ENCODE measurements around the gene MIOS. TPM values are rescaled to one million over a fixed set of nuclear protein-coding genes. Genes with fewer than 3 reads are reported as not detected.

MIOS gene
- total and polyA plus RNA-seq, 3 experiments from 2014 or later, result 18.8 to 38.7 (median 38.2) TPM

GRCh38 chr7:7542251-7542835 lies 24.3 kb upstream of the MIOS start:
- no peaks in the 10 kb centered on the region for H3K36me3 Mint-ChIP-seq
- H3K4me3 ChIP-seq (ENCODE audit: low read length), result no peak overlapping the region
- H3K4me3 Mint-ChIP-seq, result no peak overlapping the region
- H3K27ac ChIP-seq (ENCODE audit: low read depth, low read length), result no peak overlapping the region
- H3K4me1 ChIP-seq (ENCODE audit: insufficient read depth, low read length), result no peaks in the 10 kb centered on the region
- POLR2A ChIA-PET, result no interaction called here
- no peaks in the 10 kb centered on the region for H3K9me3 Mint-ChIP-seq
- H3K27me3 ChIP-seq (ENCODE audit: insufficient read depth, low read length, poor library complexity, severe bottlenecking), result no peaks in the 10 kb centered on the region
- H3K9me3 ChIP-seq (ENCODE audit: low read length), result no peaks in the 10 kb centered on the region
- CTCF ChIA-PET, result interaction anchor here (0.8 to 2.1 kb wide), 4 partner anchors 361 to 448 kb away, joined by 3 to 10 read pairs (median 4); no protein-coding TSS in a partner anchor
- H3K4me1 Mint-ChIP-seq, result peaks cover 0 to 5% (median 0%) of the 10 kb centered on the region in 3 donors
- no peak overlapping the region for H3K27ac Mint-ChIP-seq
- H3K27me3 Mint-ChIP-seq, result peaks cover 0 to 14% of the 10 kb centered on the region in 2 donors
- no peaks in the 10 kb centered on the region for H3K36me3 ChIP-seq (ENCODE audit: insufficient read depth, low read length)
- no peak for DNase-seq

- Histone ChIP-seq H3K27me3 (ENCODE audit: insufficient read depth, low read length, poor library complexity, severe bottlenecking) (no peaks in the 10 kb centered on the region), H3K4me3 (ENCODE audit: low read length) (no peak overlapping the region), H3K4me1 (ENCODE audit: insufficient read depth, low read length) (no peaks in the 10 kb centered on the region), H3K9me3 (ENCODE audit: low read length) (no peaks in the 10 kb centered on the region), H3K36me3 (ENCODE audit: insufficient read depth, low read length) (no peaks in the 10 kb centered on the region), H3K27ac (ENCODE audit: low read depth, low read length) (no peak overlapping the region)
- CTCF ChIA-PET, result no interaction called here
- Mint-ChIP-seq H3K27ac (no peak overlapping the region), H3K36me3 (peaks cover 0 to 3% (median 0%) of the 10 kb centered on the region in 3 donors), H3K9me3 (no peaks in the 10 kb centered on the region), H3K4me1 (no peaks in the 10 kb centered on the region), H3K4me3 (no peak overlapping the region), H3K27me3 (peaks cover 0 to under 1% of the 10 kb centered on the region in 2 donors)
- no peak for DNase-seq
- POLR2A ChIA-PET, result no interaction called here
Measured at GRCh38 chr7:7548407-7548806, 18.3 kb upstream of the MIOS start.

GRCh38 chr7:7550663-7551062 lies 16.0 kb upstream of the MIOS start:
- H3K4me3 Mint-ChIP-seq, result no peak overlapping the region
- no peak overlapping the region for H3K27ac Mint-ChIP-seq
- no peaks in the 10 kb centered on the region for H3K27me3 ChIP-seq (ENCODE audit: insufficient read depth, low read length, poor library complexity, severe bottlenecking)
- H3K4me1 ChIP-seq (ENCODE audit: insufficient read depth, low read length), result no peaks in the 10 kb centered on the region
- H3K27me3 Mint-ChIP-seq, result no peaks in the 10 kb centered on the region
- no peaks in the 10 kb centered on the region for H3K9me3 ChIP-seq (ENCODE audit: low read length)
- ChIA-PET CTCF (interaction anchor here (1.7 kb wide), 1 partner anchor 447 kb away, joined by 5 read pairs; no protein-coding TSS in a partner anchor), POLR2A (no interaction called here)
- no peak overlapping the region for H3K4me3 ChIP-seq (ENCODE audit: low read length)
- no peaks in the 10 kb centered on the region for H3K4me1 Mint-ChIP-seq
- H3K36me3 ChIP-seq (ENCODE audit: insufficient read depth, low read length), result no peaks in the 10 kb centered on the region
- H3K27ac ChIP-seq (ENCODE audit: low read depth, low read length), result no peak overlapping the region
- DNase-seq, result no peak
- H3K36me3 Mint-ChIP-seq, result peaks cover 0 to 4% (median 0%) of the 10 kb centered on the region in 3 donors
- H3K9me3 Mint-ChIP-seq, result no peaks in the 10 kb centered on the region

- Histone ChIP-seq H3K27me3 (ENCODE audit: insufficient read depth, low read length, poor library complexity, severe bottlenecking) (no peaks in the 10 kb centered on the region), H3K4me3 (ENCODE audit: low read length) (no peak overlapping the region), H3K4me1 (ENCODE audit: insufficient read depth, low read length) (no peaks in the 10 kb centered on the region), H3K9me3 (ENCODE audit: low read length) (no peaks in the 10 kb centered on the region), H3K27ac (ENCODE audit: low read depth, low read length) (no peak overlapping the region), H3K36me3 (ENCODE audit: insufficient read depth, low read length) (no peaks in the 10 kb centered on the region)
- H3K9me3 Mint-ChIP-seq, result no peaks in the 10 kb centered on the region
- ChIA-PET CTCF (interaction anchor here (1.0 kb wide), 1 partner anchor 454 kb away, joined by 3 read pairs; no protein-coding TSS in a partner anchor), POLR2A (no interaction called here)
- no peaks in the 10 kb centered on the region for H3K4me1 Mint-ChIP-seq
- peaks cover 0 to 4% (median 0%) of the 10 kb centered on the region in 3 donors for H3K36me3 Mint-ChIP-seq
- no peak overlapping the region for H3K4me3 Mint-ChIP-seq
- DNase-seq, result no peak
- peaks cover 0 to 2% of the 10 kb centered on the region in 2 donors for H3K27me3 Mint-ChIP-seq
- no peak overlapping the region for H3K27ac Mint-ChIP-seq
Measured at GRCh38 chr7:7552199-7552598, 14.5 kb upstream of the MIOS start.

- no peak overlapping the region for H3K27ac Mint-ChIP-seq
- peaks cover 0 to 7% of the 10 kb centered on the region in 2 donors for H3K27me3 Mint-ChIP-seq
- no peak for DNase-seq
- Histone ChIP-seq H3K27ac (ENCODE audit: low read depth, low read length) (no peak overlapping the region), H3K9me3 (ENCODE audit: low read length) (no peaks in the 10 kb centered on the region), H3K27me3 (ENCODE audit: insufficient read depth, low read length, poor library complexity, severe bottlenecking) (no peaks in the 10 kb centered on the region), H3K4me3 (ENCODE audit: low read length) (no peak overlapping the region), H3K36me3 (ENCODE audit: insufficient read depth, low read length) (no peaks in the 10 kb centered on the region), H3K4me1 (ENCODE audit: insufficient read depth, low read length) (no peaks in the 10 kb centered on the region)
- H3K4me3 Mint-ChIP-seq, result no peak overlapping the region
- peaks cover 0 to 7% (median 3%) of the 10 kb centered on the region in 5 donors for H3K9me3 Mint-ChIP-seq
- ChIA-PET CTCF (no interaction called here), POLR2A (no interaction called here)
- no peaks in the 10 kb centered on the region for H3K4me1 Mint-ChIP-seq
- peaks cover 0 to 10% (median 4%) of the 10 kb centered on the region in 3 donors for H3K36me3 Mint-ChIP-seq
Measured at GRCh38 chr7:7553386-7553785, 13.3 kb upstream of the MIOS start.

GRCh38 chr7:7554021-7554432 lies 12.7 kb upstream of the MIOS start:
- Histone ChIP-seq H3K27me3 (ENCODE audit: insufficient read depth, low read length, poor library complexity, severe bottlenecking) (no peaks in the 10 kb centered on the region), H3K9me3 (ENCODE audit: low read length) (no peaks in the 10 kb centered on the region), H3K4me3 (ENCODE audit: low read length) (no peak overlapping the region), H3K27ac (ENCODE audit: low read depth, low read length) (no peak overlapping the region), H3K36me3 (ENCODE audit: insufficient read depth, low read length) (no peaks in the 10 kb centered on the region), H3K4me1 (ENCODE audit: insufficient read depth, low read length) (no peaks in the 10 kb centered on the region)
- H3K9me3 Mint-ChIP-seq, result peaks cover 5 to 13% (median 10%) of the 10 kb centered on the region in 5 donors
- peaks cover 6 to 17% (median 6%) of the 10 kb centered on the region in 3 donors for H3K36me3 Mint-ChIP-seq
- POLR2A ChIA-PET, result no interaction called here
- H3K27me3 Mint-ChIP-seq, result peaks cover 0 to 7% of the 10 kb centered on the region in 2 donors
- CTCF ChIA-PET, result no interaction called here
- H3K27ac Mint-ChIP-seq, result no peak overlapping the region
- no peaks in the 10 kb centered on the region for H3K4me1 Mint-ChIP-seq
- no peak overlapping the region for H3K4me3 Mint-ChIP-seq
- DNase-seq, result no peak

GRCh38 chr7:7554649-7555575 lies 11.8 kb upstream of the MIOS start:
- Mint-ChIP-seq H3K4me1 (no peaks in the 10 kb centered on the region), H3K4me3 (no peak overlapping the region), H3K27ac (no peak overlapping the region), H3K27me3 (peaks cover 0 to 7% of the 10 kb centered on the region in 2 donors), H3K36me3 (peaks cover 8 to 25% (median 8%) of the 10 kb centered on the region in 3 donors), H3K9me3 (peaks cover 6 to 17% (median 14%) of the 10 kb centered on the region in 5 donors)
- ChIA-PET POLR2A (no interaction called here), CTCF (interaction anchor here (0.6 kb wide), 1 partner anchor 10 kb away, joined by 3 read pairs; no protein-coding TSS in a partner anchor)
- no peaks in the 10 kb centered on the region for H3K36me3 ChIP-seq (ENCODE audit: insufficient read depth, low read length)
- no peaks in the 10 kb centered on the region for H3K4me1 ChIP-seq (ENCODE audit: insufficient read depth, low read length)
- no peaks in the 10 kb centered on the region for H3K27me3 ChIP-seq (ENCODE audit: insufficient read depth, low read length, poor library complexity, severe bottlenecking)
- H3K9me3 ChIP-seq (ENCODE audit: low read length), result no peaks in the 10 kb centered on the region
- H3K27ac ChIP-seq (ENCODE audit: low read depth, low read length), result no peak overlapping the region
- no peak overlapping the region for H3K4me3 ChIP-seq (ENCODE audit: low read length)
- DNase-seq, result no peak

GRCh38 chr7:7556852-7557251 lies 9.8 kb upstream of the MIOS start:
- Mint-ChIP-seq H3K27ac (no peak overlapping the region), H3K9me3 (peaks cover 6 to 18% (median 14%) of the 10 kb centered on the region in 5 donors), H3K36me3 (peaks cover 6 to 31% (median 8%) of the 10 kb centered on the region in 3 donors), H3K27me3 (peaks cover 0 to 7% of the 10 kb centered on the region in 2 donors), H3K4me3 (no peak overlapping the region), H3K4me1 (no peaks in the 10 kb centered on the region)
- no peaks in the 10 kb centered on the region for H3K27me3 ChIP-seq (ENCODE audit: insufficient read depth, low read length, poor library complexity, severe bottlenecking)
- ChIA-PET CTCF (no interaction called here), POLR2A (no interaction called here)
- no peaks in the 10 kb centered on the region for H3K9me3 ChIP-seq (ENCODE audit: low read length)
- H3K27ac ChIP-seq (ENCODE audit: low read depth, low read length), result no peak overlapping the region
- no peak overlapping the region for H3K4me3 ChIP-seq (ENCODE audit: low read length)
- no peaks in the 10 kb centered on the region for H3K36me3 ChIP-seq (ENCODE audit: insufficient read depth, low read length)
- DNase-seq, result no peak
- no peaks in the 10 kb centered on the region for H3K4me1 ChIP-seq (ENCODE audit: insufficient read depth, low read length)
